B cell (primary cell): ENCODE results near the gene IL12A. TPM values are rescaled to one million over a fixed set of nuclear protein-coding genes. Genes with fewer than 3 reads are reported as not detected.

Source experiments
- ATAC-seq: fragments of 200-7000 bp; cut with Tn5 transposase; one replicate; pipeline ENCODE4 v1.10.0; 2021; ENCODE audit warnings: low read depth, mild to moderate bottlenecking, moderate number of reproducible peaks, moderate library complexity
- CTCF ChIA-PET: fragments of 350-600 bp; sonication (Branson Sonifier 250); formaldehyde crosslinking; loops from one replicate; lab custom pipeline; 2021; ENCODE audit warnings: antibody characterized with exemption, inconsistent platforms; lab: Charles Lee
- POLR2A ChIA-PET: fragments of 350-600 bp; sonication (Branson Sonifier 250); formaldehyde crosslinking; loops from one replicate; lab custom pipeline; 2021; ENCODE audit warnings: antibody characterized with exemption; lab: Charles Lee
- DNase-seq: peaks from one replicate; pipeline ENCODE4 v3.0.0; 2013
- H2AFZ ChIP-seq: 2 replicates; pipeline ENCODE4 v1.6.1; 2012; ENCODE audit warnings: mild to moderate bottlenecking, low read depth, low read length; ENCODE audit not compliant: insufficient read depth, poor library complexity, severe bottlenecking
- H3K27ac ChIP-seq, 2 donors: 1 replicate in 1 of 2; 2 replicates in 1 of 2; pipeline ENCODE4 v1.5.1; 2012 to 2013; ENCODE audit warnings: low read length in 2 of 2, mild to moderate bottlenecking in 2 of 2, moderate library complexity in 1 of 2
- H3K27me3 ChIP-seq, 4 experiments: fragments of 200-600 bp in 1 of 4; sonication (generic) in 1 of 4; replicated peaks in 1 of 4; 1 replicate in 2 of 4; 2 replicates in 2 of 4; pipeline versions ENCODE4 v1.6.1 to v1.7.0; 2013 to 2016; ENCODE audit warnings: low read length in 3 of 4, mild to moderate bottlenecking in 2 of 4, mixed read lengths in 1 of 4, moderate library complexity in 1 of 4; ENCODE audit not compliant: insufficient read depth in 4 of 4, control insufficient read depth in 3 of 4; ENCODE audit errors: control extremely low read depth in 1 of 4
- H3K36me3 ChIP-seq, 2 experiments: replicated peaks in 1 of 2; 1 replicate in 1 of 2; 2 replicates in 1 of 2; pipeline versions ENCODE4 v1.6.1 to v1.7.1; 2013; ENCODE audit warnings: low read length in 1 of 2; ENCODE audit not compliant: insufficient read depth in 2 of 2, control insufficient read depth in 1 of 2; ENCODE audit errors: control extremely low read depth in 1 of 2, extremely low read depth in 1 of 2
- H3K4me1 ChIP-seq, 2 donors: fragments of 200-600 bp in 1 of 2; sonication (generic) in 1 of 2; 1 replicate in 1 of 2; 2 replicates in 1 of 2; pipeline versions ENCODE4 v1.5.1 to v1.6.1; 2013 to 2017; ENCODE audit warnings: low read length in 2 of 2; ENCODE audit not compliant: control insufficient read depth in 2 of 2, insufficient read depth in 2 of 2
- H3K4me2 ChIP-seq: replicated peaks from 2 replicates; pipeline ENCODE3; 2012; ENCODE audit warnings: mild to moderate bottlenecking, low read depth, low read length; ENCODE audit not compliant: poor library complexity, severe bottlenecking
- H3K4me3 ChIP-seq, 5 experiments: fragments of 200-600 bp in 1 of 5; sonication (generic) in 1 of 5; 1 replicate in 3 of 5; 2 replicates in 2 of 5; pipeline versions ENCODE4 v1.5.1 to v1.7.0; 2011 to 2016; ENCODE audit warnings: low read length in 4 of 5, mild to moderate bottlenecking in 4 of 5, low read depth in 2 of 5, control low read depth in 1 of 5, moderate library complexity in 1 of 5; ENCODE audit not compliant: insufficient read depth in 1 of 5; ENCODE audit errors: control extremely low read depth in 1 of 5, extremely low read depth in 1 of 5
- H3K79me2 ChIP-seq: fragments of 200-600 bp; sonication (generic); one replicate; pipeline ENCODE4 v1.6.0; 2016; ENCODE audit warnings: low read length; ENCODE audit not compliant: control insufficient read depth, insufficient read depth
- H3K9ac ChIP-seq: fragments of 200-600 bp; sonication (generic); 2 replicates; pipeline ENCODE4 v1.6.1; 2017; ENCODE audit warnings: mild to moderate bottlenecking, low read length, moderate library complexity
- H3K9me3 ChIP-seq, 3 donors: one replicate each; pipeline versions ENCODE4 v1.6.1 to v1.7.1; 2013; ENCODE audit warnings: low read length in 2 of 3; ENCODE audit not compliant: control insufficient read depth in 2 of 3, insufficient read depth in 1 of 3; ENCODE audit errors: control extremely low read depth in 1 of 3
- H4K20me1 ChIP-seq: 2 replicates; pipeline ENCODE4 v1.6.0; 2012; ENCODE audit warnings: mild to moderate bottlenecking, low read length; ENCODE audit not compliant: insufficient read depth, control insufficient read depth, poor library complexity, severe bottlenecking
- H3K27ac Mint-ChIP-seq: one replicate; pipeline ENCODE4 v1.8.0; 2021; ENCODE audit warnings: mixed read lengths
- H3K27me3 Mint-ChIP-seq: one replicate; pipeline ENCODE4 v1.8.0; 2021; ENCODE audit warnings: mixed read lengths
- H3K4me1 Mint-ChIP-seq: one replicate; pipeline ENCODE4 v1.8.0; 2021; ENCODE audit warnings: mixed read lengths
- H3K4me3 Mint-ChIP-seq: one replicate; pipeline ENCODE4 v1.8.0; 2021; ENCODE audit warnings: mixed read lengths
- H3K9me3 Mint-ChIP-seq: one replicate; pipeline ENCODE4 v1.8.0; 2022; ENCODE audit warnings: mixed read lengths; ENCODE audit not compliant: insufficient read depth
- EZH2 ChIP-seq: IDR thresholded peaks from 2 replicates; pipeline ENCODE4 v1.6.1; 2012; ENCODE audit warnings: borderline replicate concordance, low read depth, mild to moderate bottlenecking, moderate library complexity, low read length; ENCODE audit not compliant: insufficient read depth, poor library complexity, severe bottlenecking
- WGBS: methylation state at CpG from one replicate; pipeline ENCODE4 v1.1.5; 2013; ENCODE audit warnings: missing lambda C conversion rate; ENCODE audit not compliant: insufficient coverage; 5-methylcytosine and 5-hydroxymethylcytosine counted together
- intact Hi-C: fragments of 100-400 bp; cut with micrococcal nuclease; formaldehyde crosslinking; loops from one replicate; pipeline ENCODE4 v1.10.0; 2022
- polyA plus RNA-seq: library from polyadenylated mRNA; depleted of rRNA; stranded (reverse); fragments of >200 nt; gene quantifications from 2 replicates; pipeline ENCODE4 v1.2.3, GENCODE V29; 2012
- total RNA-seq, 2 donors: library from RNA; stranded (reverse); fragments of 120-200 nt in 1 of 2; gene quantifications; 1 replicate in 1 of 2; 2 replicates in 1 of 2; pipeline versions ENCODE4 v1.2.3 to v1.2.4, GENCODE V29; 2013 to 2022
- TF ChIP-seq, protein P1 (sequence below): fragments of 200-600 bp; IDR thresholded peaks from one replicate; pipeline ENCODE4 v1.8.0; 2022; ENCODE audit warnings: antibody characterized with exemption, mild to moderate bottlenecking

IL12A gene
- total and polyA plus RNA-seq, 2 donors (not counting 1 experiment from before 2014, with no cell fraction given), result 6.1 to 9.9 TPM

DNA sequence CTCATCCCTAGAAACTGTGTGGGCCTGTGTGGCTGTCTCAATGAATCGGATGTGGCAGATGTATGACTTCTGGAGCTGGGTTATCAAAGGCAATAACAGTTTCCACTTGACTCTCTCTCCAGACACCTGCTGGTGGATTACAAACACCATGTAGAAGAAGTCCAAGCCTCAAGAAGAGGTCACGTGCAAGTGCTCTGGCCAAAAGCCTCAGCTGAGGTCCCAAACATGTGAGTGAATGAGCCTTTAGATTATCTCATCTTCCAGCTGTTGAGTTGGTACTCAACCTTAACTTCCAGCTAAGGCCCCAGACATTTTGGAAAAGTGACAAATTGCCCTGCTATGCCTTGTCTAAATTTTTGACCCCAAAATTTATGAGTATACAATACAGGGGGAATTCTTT, 42.7 kb upstream of the IL12A start:
- H3K79me2 ChIP-seq, result no peaks in the 10 kb centered on the region
- H3K4me1 ChIP-seq, result peaks cover 7 to 9% of the 10 kb centered on the region in 2 donors
- H3K27ac Mint-ChIP-seq, result no peak overlapping the region
- intact Hi-C loops, result no loop called here
- no peak overlapping the region for H2AFZ ChIP-seq
- H3K9me3 ChIP-seq, result peaks cover 0 to 2% (median 0%) of the 10 kb centered on the region in 3 donors
- ChIA-PET POLR2A (no interaction called here), CTCF (interaction anchor here (1.1 kb wide), 1 partner anchor 60 kb away, joined by 3 read pairs; no protein-coding TSS in a partner anchor)
- 100% methylated on average over 1 of the region's 2 CpGs for WGBS
- H3K27me3 ChIP-seq, result peaks cover 0 to 8% (median 0%) of the 10 kb centered on the region in 4 experiments
- H3K36me3 ChIP-seq, result no peaks in the 10 kb centered on the region
- no peak overlapping the region for H3K4me3 ChIP-seq
- H3K9ac ChIP-seq, result no peak overlapping the region
- H4K20me1 ChIP-seq, result no peaks in the 10 kb centered on the region
- peaks cover 16% of the 10 kb centered on the region for H3K27me3 Mint-ChIP-seq
- ATAC-seq (no peak), DNase-seq (no peak)
- TF ChIP-seq EZH2, result no peak
- H3K27ac ChIP-seq, result no peak overlapping the region
- peaks cover 16% of the 10 kb centered on the region for H3K4me1 Mint-ChIP-seq
- H3K4me3 Mint-ChIP-seq, result no peak overlapping the region
- H3K4me2 ChIP-seq, result no peak overlapping the region
- H3K9me3 Mint-ChIP-seq, result no peaks in the 10 kb centered on the region

DNA sequence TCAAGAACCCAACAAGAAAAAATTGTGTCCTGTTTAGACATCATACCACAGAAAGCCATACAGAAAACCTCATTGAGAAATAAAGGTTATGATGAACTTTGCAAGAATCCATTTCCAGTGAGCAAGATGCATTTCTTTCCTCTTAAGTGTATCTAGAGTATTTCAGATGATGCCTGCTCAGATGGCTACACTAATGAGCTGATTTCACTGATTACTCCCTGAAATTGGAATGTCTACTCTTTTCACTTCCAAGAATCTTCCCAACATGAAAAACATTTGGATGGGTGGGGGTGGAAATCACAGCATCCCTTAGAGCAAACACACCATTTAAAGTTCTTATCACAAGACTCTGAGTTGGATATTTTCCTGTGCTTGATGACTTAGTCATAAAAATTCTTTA, 41.4 kb upstream of the IL12A start:
- H3K36me3 ChIP-seq, result no peaks in the 10 kb centered on the region
- H3K9me3 Mint-ChIP-seq, result no peaks in the 10 kb centered on the region
- no peak for DNase-seq
- peaks cover 16% of the 10 kb centered on the region for H3K4me1 Mint-ChIP-seq
- no peak for ATAC-seq
- H2AFZ ChIP-seq, result no peak overlapping the region
- H3K9ac ChIP-seq, result no peak overlapping the region
- peaks cover 13% of the 10 kb centered on the region for H3K27me3 Mint-ChIP-seq
- TF ChIP-seq EZH2, result no peak
- TF ChIP-seq, protein P1, sequence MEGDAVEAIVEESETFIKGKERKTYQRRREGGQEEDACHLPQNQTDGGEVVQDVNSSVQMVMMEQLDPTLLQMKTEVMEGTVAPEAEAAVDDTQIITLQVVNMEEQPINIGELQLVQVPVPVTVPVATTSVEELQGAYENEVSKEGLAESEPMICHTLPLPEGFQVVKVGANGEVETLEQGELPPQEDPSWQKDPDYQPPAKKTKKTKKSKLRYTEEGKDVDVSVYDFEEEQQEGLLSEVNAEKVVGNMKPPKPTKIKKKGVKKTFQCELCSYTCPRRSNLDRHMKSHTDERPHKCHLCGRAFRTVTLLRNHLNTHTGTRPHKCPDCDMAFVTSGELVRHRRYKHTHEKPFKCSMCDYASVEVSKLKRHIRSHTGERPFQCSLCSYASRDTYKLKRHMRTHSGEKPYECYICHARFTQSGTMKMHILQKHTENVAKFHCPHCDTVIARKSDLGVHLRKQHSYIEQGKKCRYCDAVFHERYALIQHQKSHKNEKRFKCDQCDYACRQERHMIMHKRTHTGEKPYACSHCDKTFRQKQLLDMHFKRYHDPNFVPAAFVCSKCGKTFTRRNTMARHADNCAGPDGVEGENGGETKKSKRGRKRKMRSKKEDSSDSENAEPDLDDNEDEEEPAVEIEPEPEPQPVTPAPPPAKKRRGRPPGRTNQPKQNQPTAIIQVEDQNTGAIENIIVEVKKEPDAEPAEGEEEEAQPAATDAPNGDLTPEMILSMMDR, result no peak
- ChIA-PET POLR2A (no interaction called here), CTCF (interaction anchor here (0.6 kb wide), 1 partner anchor 62 kb away, joined by 3 read pairs; no protein-coding TSS in a partner anchor)
- peaks cover 0 to 12% (median 0%) of the 10 kb centered on the region in 4 experiments for H3K27me3 ChIP-seq
- H3K4me3 Mint-ChIP-seq, result no peak overlapping the region
- no peak overlapping the region for H3K4me3 ChIP-seq
- no peaks in the 10 kb centered on the region for H3K9me3 ChIP-seq
- H3K4me1 ChIP-seq, result peaks cover 7 to 9% of the 10 kb centered on the region in 2 donors
- no peaks in the 10 kb centered on the region for H3K79me2 ChIP-seq
- H3K27ac ChIP-seq, result no peak overlapping the region
- no peaks in the 10 kb centered on the region for H4K20me1 ChIP-seq
- H3K27ac Mint-ChIP-seq, result no peak overlapping the region
- intact Hi-C loops, result no loop called here
- no peak overlapping the region for H3K4me2 ChIP-seq
